Measurements from ENCODE around the gene BABAM1.
A peak's percentile ranks its signal among the peaks of the same experiment; 100 is the strongest.

The BABAM1 gene

GRCh38 chr19:17266975-17267788 is at the start of gene BABAM1:
BABAM1 (plus strand) TSS chr19:17267443; CDS start chr19:17268807, 1,364 bp downstream.
- peak; percentile 90 for DNase-seq

GRCh38 chr19:17219286-17219685 is 48.0 kb upstream of the BABAM1 start:
- no peak for DNase-seq

- DNase-seq = peak; percentile 44
Observed at GRCh38 chr19:17220207-17220758, 47.0 kb upstream of the BABAM1 start.

GRCh38 chr19:17225053-17225452 is 42.2 kb upstream of the BABAM1 start:
- DNase-seq = no peak

GRCh38 chr19:17226002-17226933 is 41.0 kb upstream of the BABAM1 start, which contains the start of gene OCEL1:
OCEL1 (plus strand) TSS chr19:17226226; CDS start chr19:17226248, 22 bp downstream.
- DNase-seq = peak; percentile 96

- no peak for DNase-seq
Observed at GRCh38 chr19:17227798-17228367, 39.4 kb upstream of the BABAM1 start.

GRCh38 chr19:17229890-17230289 is 37.4 kb upstream of the BABAM1 start:
- DNase-seq = no peak

GRCh38 chr19:17232258-17232657 is 35.0 kb upstream of the BABAM1 start:
- DNase-seq = no peak

GRCh38 chr19:17234911-17235299 is 32.3 kb upstream of the BABAM1 start:
- peak; percentile 67 for DNase-seq

- DNase-seq = peak; percentile 81
Observed at GRCh38 chr19:17235300-17235970, 31.8 kb upstream of the BABAM1 start.

- no peak for DNase-seq
Observed at GRCh38 chr19:17235971-17236777, 31.1 kb upstream of the BABAM1 start.

- DNase-seq = no peak
Observed at GRCh38 chr19:17236811-17237543, 30.3 kb upstream of the BABAM1 start.

- DNase-seq = no peak
Observed at GRCh38 chr19:17237747-17238706, 29.2 kb upstream of the BABAM1 start.

- no peak for DNase-seq
Observed at GRCh38 chr19:17240062-17240752, 27.0 kb upstream of the BABAM1 start.

- DNase-seq = no peak
Observed at GRCh38 chr19:17240826-17241399, 26.3 kb upstream of the BABAM1 start.

GRCh38 chr19:17242431-17243208 is 24.6 kb upstream of the BABAM1 start:
- DNase-seq = no peak

- DNase-seq = no peak
Observed at GRCh38 chr19:17243211-17243829, 23.9 kb upstream of the BABAM1 start.
